Adrenal gland (tissue), 5 donors: ENCODE results near the gene GPS1.

Experiments
- CTCF ChIP-seq, 6 experiments: fragments of 450-650 bp in 4 of 6; fragments of 200-600 bp in 2 of 6; sonication (generic) in 1 of 6; IDR thresholded peaks; 1 replicate in 5 of 6; 2 replicates in 1 of 6; pipeline versions ENCODE4 v1.5.1 to v1.8.0; 2016 to 2021; ENCODE audit warnings: antibody characterized with exemption in 6 of 6, mild to moderate bottlenecking in 2 of 6, moderate library complexity in 1 of 6
- POLR2A ChIP-seq, 2 donors: fragments of 450-650 bp; IDR thresholded peaks; one replicate each; pipeline ENCODE4 v1.6.1; 2017; ENCODE audit warnings: antibody characterized with exemption in 2 of 2, mild to moderate bottlenecking in 2 of 2, moderate library complexity in 1 of 2
- donor health status: DM: no; HTN: no; CAD: no.

GRCh38 chr17:82012640-82013295 lies 38.9 kb upstream of the GPS1 start:
- TF ChIP-seq CTCF (IDR thresholded peaks at IDR 0.05), result no peak
- TF ChIP-seq POLR2A (IDR thresholded peaks at IDR 0.05), result no peak
